ENCODE data around the gene PDSS2.

GRCh38 chr6:107353773-107354382, 105.5 kb downstream of the PDSS2 start:
- TF ChIP-seq CTCF (IDR thresholded peaks at IDR 0.05): no peak
- TF ChIP-seq POLR2A (IDR thresholded peaks at IDR 0.05): no peak
